GM12878 (cell line): ENCODE measurements around the gene DCDC2. TPM values are rescaled to one million over a fixed set of nuclear protein-coding genes. Genes with fewer than 3 reads are reported as not detected.

Source experiments
- ATAC-seq: fragments of 200-7000 bp; cut with Tn5 transposase; 3 replicates; pipeline ENCODE4 v1.9.1; 2020; ENCODE audit warnings: mild to moderate bottlenecking, moderate library complexity
- BruUV-seq: library from RNA; stranded (reverse); fragments of 400-500 nt; replicated peaks from 2 replicates; lab custom pipeline; 2021; lab: Mats Ljungman, UMichigan
- CTCF ChIA-PET: fragments of 300-600 bp; sonication (Branson Sonifier 250); formaldehyde crosslinking; extraction: SDS; loops from one replicate; lab custom pipeline; 2021; ENCODE audit warnings: inconsistent platforms; lab: Yijun Ruan, JAX
- POLR2A ChIA-PET: fragments of 350-600 bp; formaldehyde crosslinking; extraction: SDS; loops from one replicate; lab custom pipeline; 2021; ENCODE audit warnings: inconsistent platforms; lab: Charles Lee
- RAD21 ChIA-PET: fragments of 300-600 bp; sonication (Branson Sonifier 250); formaldehyde crosslinking; loops from one replicate; lab custom pipeline; 2023; ENCODE audit warnings: antibody characterized with exemption; ENCODE audit not compliant: unreplicated experiment; lab: Charles Lee
- SMC1A ChIA-PET: fragments of 300-600 bp; sonication (Branson Sonifier 250); formaldehyde crosslinking; loops from one replicate; lab custom pipeline; 2023; ENCODE audit not compliant: unreplicated experiment, uncharacterized antibody; lab: Charles Lee
- DNase-seq: peaks from one replicate; pipeline ENCODE4 v3.0.0-alpha.2; 2011; ENCODE audit warnings: low read depth, low spot score
- FAIRE-seq: peaks from 3 replicates; lab custom pipeline; 2011; peaks lifted over from hg19 to GRCh38; lab: Jason Lieb, UNC
- H2AFZ ChIP-seq: 2 replicates; pipeline ENCODE4 v1.6.0; 2011; ENCODE audit warnings: low read depth, low read length, control low read depth; ENCODE audit not compliant: control insufficient read depth
- H3K27ac ChIP-seq: 2 replicates; pipeline ENCODE4 v1.5.1; 2011; ENCODE audit warnings: control low read depth; ENCODE audit not compliant: control insufficient read depth, insufficient read depth
- H3K27me3 ChIP-seq, 2 experiments: replicated peaks in 1 of 2; 2 replicates each; pipeline versions ENCODE4 v1.6.0 to v1.6.1; 2011; ENCODE audit warnings: low read length in 1 of 2; ENCODE audit not compliant: control insufficient read depth in 2 of 2, insufficient read depth in 2 of 2
- H3K36me3 ChIP-seq, 2 experiments: 2 replicates each; pipeline ENCODE4 v1.5.1; 2011; ENCODE audit warnings: low read length in 1 of 2; ENCODE audit not compliant: control insufficient read depth in 2 of 2, insufficient read depth in 2 of 2
- H3K4me1 ChIP-seq: 2 replicates; pipeline ENCODE4 v1.6.1; 2011; ENCODE audit warnings: mild to moderate bottlenecking, low read length, moderate library complexity, mixed read lengths; ENCODE audit not compliant: control insufficient read depth, insufficient read depth
- H3K4me2 ChIP-seq: 2 replicates; pipeline ENCODE4 v1.6.0; 2011; ENCODE audit warnings: control low read depth; ENCODE audit not compliant: control insufficient read depth, insufficient read depth
- H3K4me3 ChIP-seq: fragments of 200-600 bp; sonication (generic); 2 replicates; pipeline ENCODE4 v1.5.1; 2016
- H3K79me2 ChIP-seq: 2 replicates; pipeline ENCODE4 v1.6.0; 2011; ENCODE audit warnings: low read length; ENCODE audit not compliant: control insufficient read depth, insufficient read depth
- H3K9ac ChIP-seq: 2 replicates; pipeline ENCODE4 v1.8.0; 2011; ENCODE audit warnings: low read length, control low read depth, mixed read lengths; ENCODE audit not compliant: control insufficient read depth, insufficient read depth
- H3K9me3 ChIP-seq: replicated peaks from 3 replicates; pipeline ENCODE4 v1.5.1; 2011; ENCODE audit warnings: mild to moderate bottlenecking, low read length; ENCODE audit not compliant: control insufficient read depth, insufficient read depth
- H4K20me1 ChIP-seq: 2 replicates; pipeline ENCODE4 v1.6.0; 2011; ENCODE audit not compliant: control insufficient read depth, insufficient read depth
- CHD4 ChIP-seq: fragments of 200-600 bp; sonication (generic); IDR thresholded peaks from 2 replicates; pipeline ENCODE4 v1.6.1; 2016; ENCODE audit warnings: mild to moderate bottlenecking
- E2F4 ChIP-seq: IDR thresholded peaks from 2 replicates; pipeline ENCODE4 v1.6.1; 2012; ENCODE audit warnings: low read depth, low read length, improper control_type of control experiment
- ELK1 ChIP-seq: IDR thresholded peaks from 2 replicates; pipeline ENCODE4 v1.6.1; 2012; ENCODE audit warnings: low read depth, low read length, improper control_type of control experiment
- FOXM1 ChIP-seq: IDR thresholded peaks from 2 replicates; pipeline ENCODE4 v1.6.1; 2012; ENCODE audit warnings: low read depth, mild to moderate bottlenecking, inconsistent platforms, low read length, moderate library complexity
- HDGF ChIP-seq: fragments of 450-650 bp; IDR thresholded peaks from 2 replicates; pipeline ENCODE4 v1.6.1; 2016; ENCODE audit warnings: antibody characterized with exemption
- IRF4 ChIP-seq: IDR thresholded peaks from 2 replicates; pipeline ENCODE4 v1.6.1; 2011; ENCODE audit warnings: low read depth, low read length
- NBN ChIP-seq: fragments of 450-650 bp; IDR thresholded peaks from 2 replicates; pipeline ENCODE4 v1.6.1; 2016
- NR2C1 ChIP-seq: fragments of 450-650 bp; IDR thresholded peaks from 2 replicates; pipeline ENCODE4 v1.6.1; 2017; ENCODE audit warnings: antibody characterized with exemption, mild to moderate bottlenecking, moderate library complexity
- PBX3 ChIP-seq: IDR thresholded peaks from 2 replicates; pipeline ENCODE4 v1.6.1; 2011; ENCODE audit warnings: mild to moderate bottlenecking, low read depth, low read length, moderate library complexity; ENCODE audit not compliant: insufficient replicate concordance
- POLR2AphosphoS5 ChIP-seq: IDR thresholded peaks from 2 replicates; pipeline ENCODE4 v1.6.1; 2011; ENCODE audit warnings: mild to moderate bottlenecking, low read length, inconsistent platforms
- RELA ChIP-seq: fragments of 450-650 bp; IDR thresholded peaks from 2 replicates; pipeline ENCODE4 v1.8.0; 2014; ENCODE audit warnings: borderline replicate concordance; ENCODE audit not compliant: partially characterized antibody
- SMC3 ChIP-seq: IDR thresholded peaks from 2 replicates; pipeline ENCODE4 v1.6.1; 2011; ENCODE audit warnings: low read length, improper control_type of control experiment, borderline replicate concordance
- SREBF2 ChIP-seq: IDR thresholded peaks from 2 replicates; pipeline ENCODE4 v1.6.1; 2012; ENCODE audit warnings: mild to moderate bottlenecking, low read length
- TCF12 ChIP-seq: IDR thresholded peaks from 2 replicates; pipeline ENCODE4 v1.6.1; 2011; ENCODE audit warnings: low read depth, mild to moderate bottlenecking, low read length
- YBX1 ChIP-seq: fragments of 450-650 bp; IDR thresholded peaks from 2 replicates; pipeline ENCODE4 v1.6.1; 2016; ENCODE audit warnings: antibody characterized with exemption
- ZBTB11 ChIP-seq: fragments of 450-650 bp; formaldehyde crosslinking; IDR thresholded peaks from 2 replicates; pipeline ENCODE4 v1.5.0; 2022; ENCODE audit warnings: mild to moderate bottlenecking, missing genetic modification characterization
- ZNF217 ChIP-seq: fragments of 450-650 bp; IDR thresholded peaks from 2 replicates; pipeline ENCODE4 v1.6.1; 2017; ENCODE audit warnings: antibody characterized with exemption, mild to moderate bottlenecking
- WGBS: methylation state at CpG from one replicate; pipeline ENCODE4 v1.1.6; 2016; ENCODE audit warnings: low lambda C conversion rate; ENCODE audit not compliant: insufficient replicate concordance, insufficient coverage; ENCODE audit errors: missing lambda C conversion rate; 5-methylcytosine and 5-hydroxymethylcytosine counted together
- in situ Hi-C: fragments of 300-500 bp; cut with MboI; formaldehyde crosslinking; loops from 9 replicates; pipeline ENCODE4 v1.14.3; 2018; ENCODE audit warnings: mixed read lengths
- intact Hi-C: fragments of 100-400 bp; cut with micrococcal nuclease; formaldehyde crosslinking; loops from one replicate; pipeline ENCODE4 v1.14.2; 2022; ENCODE audit not compliant: unreplicated experiment
- polyA plus RNA-seq, 11 experiments: library from polyadenylated mRNA; depleted of rRNA in 4 of 11; unstranded in 6 of 11; stranded (reverse) in 5 of 11; fragments of >200 nt; fragmentation: Nextera tagmentation in 4 of 11; fragmentation: Illumina TruSeq in 1 of 11; extraction: Ambion mirVana in 4 of 11; extraction: Trizol in 1 of 11; gene quantifications; 1 replicate in 1 of 11; 2 replicates in 10 of 11; pipeline versions ENCODE4 v1.2.1 to v1.2.3, GENCODE V29; 2011 to 2016; ENCODE audit warnings: inconsistent platforms in 2 of 11, missing spikeins in 2 of 11, low read depth in 1 of 11
- total RNA-seq, 4 experiments: library from RNA; depleted of rRNA in 3 of 4; stranded (reverse); fragments of >200 nt in 3 of 4; fragmentation: Illumina TruSeq in 1 of 4; extraction: Trizol in 1 of 4; gene quantifications; 2 replicates each; pipeline versions ENCODE4 v1.2.1 to v1.2.3, GENCODE V29; 2013 to 2021

Gene DCDC2
- total and polyA plus RNA-seq, 10 of the 15 experiments (the other 5 are each of a cell fraction or from before 2014, with no cell fraction given), result under 0.01 to 0.03 TPM; not detected in 8

- no TSS peak for BruUV-seq
- ATAC-seq, result no peak
- no peak overlapping the region for H3K9ac ChIP-seq
Measured at GRCh38 chr6:24329022-24329421, 28.8 kb downstream of the DCDC2 start.

More at GRCh38 chr6:24329022-24329421, 28.8 kb downstream of the DCDC2 start:
- H3K4me2 ChIP-seq, result no peak overlapping the region
- DNase-seq (no peak), FAIRE-seq (no peak)
- no peak overlapping the region for H3K4me3 ChIP-seq
- no peaks in the 10 kb centered on the region for H3K36me3 ChIP-seq
- no peak overlapping the region for H3K27ac ChIP-seq
- no peaks in the 10 kb centered on the region for H3K79me2 ChIP-seq
- H3K4me1 ChIP-seq, result no peaks in the 10 kb centered on the region
- no peak for TF ChIP-seq NR2C1
- TF ChIP-seq RELA, result no peak
- TF ChIP-seq IRF4, result no peak
- TF ChIP-seq PBX3, result no peak
- TF ChIP-seq POLR2AphosphoS5, result no peak
- TF ChIP-seq HDGF, result no peak
- no peak for TF ChIP-seq CHD4
- no peak for TF ChIP-seq FOXM1
- TF ChIP-seq SREBF2, result no peak
- TF ChIP-seq ELK1, result no peak
- TF ChIP-seq TCF12, result no peak
- no peak for TF ChIP-seq SMC3
- no peak for TF ChIP-seq YBX1
- no peak for TF ChIP-seq E2F4
- no peak for TF ChIP-seq ZBTB11 (CRISPR knock-in tag)
- no peak for TF ChIP-seq ZNF217
- no peak for TF ChIP-seq NBN
- RAD21 ChIA-PET, result no interaction called here
- 37% methylated on average over 4 of the region's 4 CpGs for WGBS
- no peaks in the 10 kb centered on the region for H4K20me1 ChIP-seq
- SMC1A ChIA-PET, result interaction anchor here (0.8 kb wide), 1 partner anchor 64 kb away, joined by 3 read pairs; no protein-coding TSS in a partner anchor
- intact Hi-C loops, result no loop called here
- H3K27me3 ChIP-seq, result no peaks in the 10 kb centered on the region
- POLR2A ChIA-PET, result no interaction called here
- in situ Hi-C loops, result no loop called here
- no peaks in the 10 kb centered on the region for H3K9me3 ChIP-seq
- CTCF ChIA-PET, result interaction anchor here (0.6 kb wide), 1 partner anchor 43 kb away, joined by 3 read pairs; no protein-coding TSS in a partner anchor
- no peak overlapping the region for H2AFZ ChIP-seq
